ENCODE data around the gene PRR3.
"Not testable (repeated sequence)": the region's sequence is repeated elsewhere in the genome, so short reads cannot be mapped to it uniquely, and the experiment has no call there.

Gene PRR3

DNA sequence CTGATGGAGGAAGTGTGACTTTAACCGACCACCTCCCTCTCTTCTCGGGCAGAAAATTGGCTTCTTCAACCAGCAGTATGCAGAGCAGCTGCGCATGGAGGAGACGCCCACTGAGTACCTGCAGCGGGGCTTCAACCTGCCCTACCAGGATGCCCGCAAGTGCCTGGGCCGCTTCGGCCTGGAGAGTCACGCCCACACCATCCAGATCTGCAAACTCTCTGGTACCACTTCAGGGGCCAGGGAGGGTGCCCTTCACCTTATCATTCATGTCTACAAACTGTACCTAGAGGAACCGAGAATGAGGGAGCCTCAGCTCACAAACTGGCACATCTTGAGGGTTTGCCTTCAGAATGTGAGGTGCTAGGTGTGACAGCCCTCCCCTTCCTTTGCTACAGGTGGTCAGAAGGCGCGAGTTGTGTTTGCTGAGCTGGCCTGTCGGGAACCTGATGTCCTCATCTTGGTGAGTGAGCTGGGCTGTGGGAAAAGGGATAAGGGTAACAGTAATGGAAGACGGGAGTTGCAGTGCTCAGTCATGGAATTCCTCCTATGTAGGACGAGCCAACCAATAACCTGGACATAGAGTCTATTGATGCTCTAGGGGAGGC lies 32.8 kb downstream of the PRR3 start:
- Mint-ChIP-seq H3K27me3 (ENCODE audit: low read depth, poor library complexity) (peaks cover 2% of the 10 kb centered on the region), H3K9me3 (no peaks in the 10 kb centered on the region), H3K4me1 (no peaks in the 10 kb centered on the region), H3K4me3 (no peak overlapping the region), H3K27ac (peak overlapping the region; percentile 93), H3K36me3 (ENCODE audit: low read depth) (peaks cover 72% of the 10 kb centered on the region)
- TF ChIP-seq, protein P1, sequence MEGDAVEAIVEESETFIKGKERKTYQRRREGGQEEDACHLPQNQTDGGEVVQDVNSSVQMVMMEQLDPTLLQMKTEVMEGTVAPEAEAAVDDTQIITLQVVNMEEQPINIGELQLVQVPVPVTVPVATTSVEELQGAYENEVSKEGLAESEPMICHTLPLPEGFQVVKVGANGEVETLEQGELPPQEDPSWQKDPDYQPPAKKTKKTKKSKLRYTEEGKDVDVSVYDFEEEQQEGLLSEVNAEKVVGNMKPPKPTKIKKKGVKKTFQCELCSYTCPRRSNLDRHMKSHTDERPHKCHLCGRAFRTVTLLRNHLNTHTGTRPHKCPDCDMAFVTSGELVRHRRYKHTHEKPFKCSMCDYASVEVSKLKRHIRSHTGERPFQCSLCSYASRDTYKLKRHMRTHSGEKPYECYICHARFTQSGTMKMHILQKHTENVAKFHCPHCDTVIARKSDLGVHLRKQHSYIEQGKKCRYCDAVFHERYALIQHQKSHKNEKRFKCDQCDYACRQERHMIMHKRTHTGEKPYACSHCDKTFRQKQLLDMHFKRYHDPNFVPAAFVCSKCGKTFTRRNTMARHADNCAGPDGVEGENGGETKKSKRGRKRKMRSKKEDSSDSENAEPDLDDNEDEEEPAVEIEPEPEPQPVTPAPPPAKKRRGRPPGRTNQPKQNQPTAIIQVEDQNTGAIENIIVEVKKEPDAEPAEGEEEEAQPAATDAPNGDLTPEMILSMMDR (IDR thresholded peaks at IDR 0.05): no peak
- DNase-seq: no peak

DNA sequence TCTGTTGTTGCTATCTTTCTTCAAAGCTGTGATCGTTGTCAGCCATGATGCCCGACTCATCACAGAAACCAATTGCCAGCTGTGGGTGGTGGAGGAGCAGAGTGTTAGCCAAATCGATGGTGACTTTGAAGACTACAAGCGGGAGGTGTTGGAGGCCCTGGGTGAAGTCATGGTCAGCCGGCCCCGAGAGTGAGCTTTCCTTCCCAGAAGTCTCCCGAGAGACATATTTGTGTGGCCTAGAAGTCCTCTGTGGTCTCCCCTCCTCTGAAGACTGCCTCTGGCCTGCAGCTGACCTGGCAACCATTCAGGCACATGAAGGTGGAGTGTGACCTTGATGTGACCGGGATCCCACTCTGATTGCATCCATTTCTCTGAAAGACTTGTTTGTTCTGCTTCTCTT lies 33.4 kb downstream of the PRR3 start:
- Mint-ChIP-seq H3K4me1 (no peaks in the 10 kb centered on the region), H3K27ac (peak overlapping the region; percentile 93), H3K4me3 (no peak overlapping the region), H3K9me3 (no peaks in the 10 kb centered on the region), H3K27me3 (ENCODE audit: low read depth, poor library complexity) (peaks cover 2% of the 10 kb centered on the region), H3K36me3 (ENCODE audit: low read depth) (peaks cover 70% of the 10 kb centered on the region)
- DNase-seq: no peak
- TF ChIP-seq, protein P1 (IDR thresholded peaks at IDR 0.05): no peak

DNA sequence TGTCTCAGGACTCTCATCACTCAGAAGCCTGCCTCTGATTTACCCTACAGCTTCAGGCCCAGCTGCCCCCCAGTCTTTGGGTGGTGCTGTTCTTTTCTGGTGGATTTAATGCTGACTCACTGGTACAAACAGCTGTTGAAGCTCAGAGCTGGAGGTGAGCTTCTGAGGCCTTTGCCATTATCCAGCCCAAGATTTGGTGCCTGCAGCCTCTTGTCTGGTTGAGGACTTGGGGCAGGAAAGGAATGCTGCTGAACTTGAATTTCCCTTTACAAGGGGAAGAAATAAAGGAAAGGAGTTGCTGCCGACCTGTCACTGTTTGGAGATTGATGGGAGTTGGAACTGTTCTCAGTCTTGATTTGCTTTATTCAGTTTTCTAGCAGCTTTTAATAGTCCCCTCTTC lies 33.9 kb downstream of the PRR3 start:
- no peaks in the 10 kb centered on the region for H3K4me1 Mint-ChIP-seq
- peaks cover 2% of the 10 kb centered on the region for H3K27me3 Mint-ChIP-seq (ENCODE audit: low read depth, poor library complexity)
- H3K36me3 Mint-ChIP-seq (ENCODE audit: low read depth): peaks cover 68% of the 10 kb centered on the region
- no peak overlapping the region for H3K4me3 Mint-ChIP-seq
- TF ChIP-seq, protein P1 (IDR thresholded peaks at IDR 0.05): no peak
- no peak for DNase-seq
- no peaks in the 10 kb centered on the region for H3K9me3 Mint-ChIP-seq
- H3K27ac Mint-ChIP-seq: no peak overlapping the region

DNA sequence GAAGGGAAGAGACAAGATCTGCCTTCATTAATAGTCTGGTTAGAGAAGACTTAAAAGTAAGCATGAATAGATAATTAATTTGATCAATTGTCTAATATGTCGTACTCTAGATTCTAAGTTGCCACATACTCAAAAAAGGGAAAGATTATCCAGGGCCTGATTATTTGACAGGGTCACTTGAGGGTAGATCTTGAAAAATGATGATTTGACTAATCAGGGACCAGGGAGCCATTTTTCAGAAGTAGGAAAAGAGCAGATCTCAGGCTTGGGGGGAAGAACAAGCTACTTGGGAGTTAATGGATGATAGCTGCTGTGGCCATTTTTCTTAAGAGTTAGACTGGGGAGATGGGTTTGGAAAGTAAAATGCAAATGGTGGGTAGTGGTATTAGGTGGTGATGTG lies 35.2 kb downstream of the PRR3 start:
- Mint-ChIP-seq H3K27ac (peak overlapping the region; percentile 80), H3K36me3 (ENCODE audit: low read depth) (peaks cover 64% of the 10 kb centered on the region), H3K4me1 (peaks cover 3% of the 10 kb centered on the region), H3K4me3 (no peak overlapping the region), H3K27me3 (ENCODE audit: low read depth, poor library complexity) (peaks cover 3% of the 10 kb centered on the region), H3K9me3 (no peaks in the 10 kb centered on the region)
- TF ChIP-seq, protein P1 (IDR thresholded peaks at IDR 0.05): no peak
- DNase-seq: no peak

DNA sequence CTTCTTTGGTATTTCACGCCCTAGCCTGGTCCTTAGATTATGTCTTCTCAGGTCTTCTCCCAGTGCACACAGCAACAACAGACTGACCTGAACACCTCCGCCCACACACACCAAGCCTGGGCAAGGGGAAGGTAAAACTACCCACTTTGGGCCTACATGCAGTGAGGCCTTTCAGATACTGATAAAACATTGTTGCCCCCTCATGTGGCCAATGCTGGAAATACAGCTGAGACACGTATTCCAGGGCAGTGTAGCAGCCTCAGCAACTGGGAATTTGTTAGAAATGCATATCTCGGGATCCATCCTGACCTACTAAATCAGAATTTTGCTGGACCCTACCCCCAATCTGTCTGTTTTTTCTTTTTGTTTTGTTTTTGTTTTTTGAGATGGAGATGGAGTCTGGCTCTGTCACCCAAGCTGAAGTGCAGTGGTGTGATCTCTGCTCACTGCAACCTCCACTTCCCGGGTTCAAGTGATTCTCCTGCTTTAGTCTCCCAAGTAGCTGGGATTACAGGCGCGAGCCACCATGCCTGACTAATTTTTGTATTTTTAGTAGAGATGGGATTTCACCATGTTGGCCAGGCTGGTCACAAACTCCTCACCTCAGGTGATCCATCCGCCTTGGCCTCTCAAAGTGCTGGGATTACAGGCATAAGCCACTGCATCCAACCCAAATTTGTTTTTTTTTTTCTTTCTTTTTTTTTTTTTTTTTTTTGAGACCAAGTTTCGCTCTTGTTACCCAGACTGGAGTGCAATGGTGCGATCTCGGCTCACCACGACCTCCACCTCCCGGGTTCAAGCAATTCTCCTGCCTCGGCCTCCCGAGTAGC lies 40.4 kb downstream of the PRR3 start:
- not testable (repeated sequence) for H3K4me3 Mint-ChIP-seq; H3K9me3 Mint-ChIP-seq; H3K4me1 Mint-ChIP-seq; H3K27me3 Mint-ChIP-seq (ENCODE audit: low read depth, poor library complexity); H3K27ac Mint-ChIP-seq
- TF ChIP-seq, protein P1 (IDR thresholded peaks at IDR 0.05): peak; percentile 69
- peak; percentile 84 for DNase-seq
- peaks cover 42% of the 10 kb centered on the region for H3K36me3 Mint-ChIP-seq (ENCODE audit: low read depth)
